ENCODE measurements around the gene CFAP20DC. TPM values are rescaled to one million over a fixed set of nuclear protein-coding genes. Genes with fewer than 3 reads are reported as not detected.

Gene CFAP20DC
- total and polyA plus RNA-seq, 2 of the 13 experiments (the other 11 are each of a cell fraction or from before 2014, with no cell fraction given) = not detected

DNA sequence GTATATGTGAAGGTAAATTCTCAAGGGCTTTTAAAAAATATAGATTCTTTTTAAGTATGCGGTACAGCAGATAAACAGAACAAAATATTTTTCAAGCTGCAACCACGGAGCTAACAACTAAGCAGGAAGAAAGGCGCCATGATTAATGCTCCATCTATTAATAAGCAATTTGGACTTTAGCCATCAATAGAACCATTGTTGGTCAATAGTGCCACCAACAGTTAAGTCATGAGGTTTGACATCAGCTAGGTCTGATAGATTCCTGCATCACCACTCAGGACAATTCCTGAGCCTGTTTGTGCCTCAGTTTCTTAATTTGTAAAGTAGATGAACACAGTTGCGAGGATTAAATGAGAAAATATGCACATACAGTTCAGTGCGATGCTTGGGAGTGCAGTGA, 318.2 kb downstream of the CFAP20DC start:
- CTCF ChIA-PET (ENCODE audit: low intra/inter-chr PET ratio, low total read pairs) = no interaction called here
- H3K79me2 ChIP-seq (ENCODE audit: insufficient read depth, low read length) = no peaks in the 10 kb centered on the region
- H2AFZ ChIP-seq (ENCODE audit: low read length) = no peak overlapping the region
- WGBS (ENCODE audit: low lambda C conversion rate) = 28% methylated on average over 5 of the region's 5 CpGs
- H3K27me3 ChIP-seq (ENCODE audit: control insufficient read depth in 1 of 2, insufficient read depth in 2 of 2, low read length in 2 of 2) = no peaks in the 10 kb centered on the region
- H3K36me3 ChIP-seq (replicated peaks in 1 of 2; ENCODE audit: control insufficient read depth in 1 of 2, insufficient read depth in 2 of 2, low read length in 2 of 2) = no peaks in the 10 kb centered on the region
- POLR2A ChIA-PET = no interaction called here
- intact Hi-C loops (cut with micrococcal nuclease; ENCODE audit: unreplicated experiment) (no loop called here), in situ Hi-C loops (cut with HindIII; ENCODE audit: extremely low pct_ligation_motif_present, low pct_unique_long_range_greater_than_20kb) (no loop called here)
- no peak overlapping the region for H3K4me3 ChIP-seq (replicated peaks in 1 of 3; ENCODE audit: insufficient read depth in 1 of 3, low read depth in 2 of 3, low read length in 3 of 3)
- no peaks in the 10 kb centered on the region for H3K4me1 ChIP-seq (ENCODE audit: insufficient read depth, low read length)
- H3K9ac ChIP-seq (ENCODE audit: insufficient read depth, low read depth, low read length) = no peak overlapping the region
- H3K4me2 ChIP-seq (ENCODE audit: low read depth, low read length) = no peak overlapping the region
- DNase-seq (ENCODE audit: low spot score) = no peak
- TF ChIP-seq, protein P1, sequence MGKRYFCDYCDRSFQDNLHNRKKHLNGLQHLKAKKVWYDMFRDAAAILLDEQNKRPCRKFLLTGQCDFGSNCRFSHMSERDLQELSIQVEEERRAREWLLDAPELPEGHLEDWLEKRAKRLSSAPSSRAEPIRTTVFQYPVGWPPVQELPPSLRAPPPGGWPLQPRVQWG (CRISPR knock-in tag; IDR thresholded peaks at IDR 0.05; ENCODE audit: borderline replicate concordance, low read depth) = no peak
- TF ChIP-seq ZNF253 (CRISPR knock-in tag; IDR thresholded peaks at IDR 0.05; ENCODE audit: borderline replicate concordance) = no peak
- no peak for TF ChIP-seq PAX8 (CRISPR knock-in tag; IDR thresholded peaks at IDR 0.05; ENCODE audit: borderline replicate concordance)
- TF ChIP-seq POLR2G (IDR thresholded peaks at IDR 0.05; ENCODE audit: low read depth, low read length) = no peak
- TF ChIP-seq RNF219 (CRISPR knock-in tag; IDR thresholded peaks at IDR 0.05) = no peak
- no TSS peak for BruUV-seq (replicated peaks)
- no peak for ATAC-seq
- FAIRE-seq = no peak
- H4K20me1 ChIP-seq (ENCODE audit: insufficient read depth, low read length) = no peaks in the 10 kb centered on the region
- no peaks in the 10 kb centered on the region for H3K9me3 ChIP-seq (ENCODE audit: low read length)
- no peak overlapping the region for H3K27ac ChIP-seq (ENCODE audit: extremely low read length, insufficient read depth, low read length)

GRCh38 chr3:58728723-58729122, 321.1 kb downstream of the CFAP20DC start:
- intact Hi-C loops (cut with micrococcal nuclease; ENCODE audit: unreplicated experiment) (no loop called here), in situ Hi-C loops (cut with HindIII; ENCODE audit: extremely low pct_ligation_motif_present, low pct_unique_long_range_greater_than_20kb) (no loop called here)
- DNase-seq (ENCODE audit: low spot score) = no peak
- no peaks in the 10 kb centered on the region for H3K36me3 ChIP-seq (replicated peaks in 1 of 2; ENCODE audit: control insufficient read depth in 1 of 2, insufficient read depth in 2 of 2, low read length in 2 of 2)
- H3K9me3 ChIP-seq (ENCODE audit: low read length) = no peaks in the 10 kb centered on the region
- H2AFZ ChIP-seq (ENCODE audit: low read length) = no peak overlapping the region
- FAIRE-seq = no peak
- ATAC-seq = no peak
- H3K4me2 ChIP-seq (ENCODE audit: low read depth, low read length) = no peak overlapping the region
- ChIA-PET POLR2A (no interaction called here), CTCF (ENCODE audit: low intra/inter-chr PET ratio, low total read pairs) (no interaction called here)
- H3K9ac ChIP-seq (ENCODE audit: insufficient read depth, low read depth, low read length) = no peak overlapping the region
- BruUV-seq (replicated peaks) = no TSS peak
- no peak overlapping the region for H3K27ac ChIP-seq (ENCODE audit: extremely low read length, insufficient read depth, low read length)
- H3K4me3 ChIP-seq (replicated peaks in 1 of 3; ENCODE audit: insufficient read depth in 1 of 3, low read depth in 2 of 3, low read length in 3 of 3) = no peak overlapping the region
- no peaks in the 10 kb centered on the region for H4K20me1 ChIP-seq (ENCODE audit: insufficient read depth, low read length)
- H3K79me2 ChIP-seq (ENCODE audit: insufficient read depth, low read length) = no peaks in the 10 kb centered on the region
- 9% methylated on average over 1 of the region's 1 CpG for WGBS (ENCODE audit: low lambda C conversion rate)
- no peaks in the 10 kb centered on the region for H3K4me1 ChIP-seq (ENCODE audit: insufficient read depth, low read length)
- H3K27me3 ChIP-seq (ENCODE audit: control insufficient read depth in 1 of 2, insufficient read depth in 2 of 2, low read length in 2 of 2) = no peaks in the 10 kb centered on the region
- TF ChIP-seq SMAD9 (CRISPR knock-in tag; IDR thresholded peaks at IDR 0.05) (no peak), ZBTB39 (CRISPR knock-in tag; IDR thresholded peaks at IDR 0.05) (no peak), ZNF710 (CRISPR knock-in tag; IDR thresholded peaks at IDR 0.05; ENCODE audit: borderline replicate concordance) (no peak), IRF1 (CRISPR knock-in tag; IDR thresholded peaks at IDR 0.05; ENCODE audit: low read depth) (no peak)

Data from HepG2 (cell line).